Measurements from ENCODE around the gene NPAS3.

The NPAS3 gene

GRCh38 chr14:33781236-33781635, 842.6 kb downstream of the NPAS3 start:
- Histone ChIP-seq H4K20me1 (ENCODE audit: insufficient read depth) (no peaks in the 10 kb centered on the region), H3K4me2 (no peak overlapping the region), H3K9ac (no peak overlapping the region), H3K27ac (no peak overlapping the region), H3K4me3 (IDR thresholded peaks at IDR 0.05; ENCODE audit: insufficient read depth, low read depth, low read length) (no peak overlapping the region), H2AFZ (ENCODE audit: low read depth) (no peak overlapping the region), H3K4me1 (ENCODE audit: low read depth, poor library complexity, severe bottlenecking) (no peaks in the 10 kb centered on the region), H3K27me3 (ENCODE audit: insufficient read depth, low read depth) (no peaks in the 10 kb centered on the region), H3K79me2 (ENCODE audit: insufficient read depth, low read depth) (no peaks in the 10 kb centered on the region), H3K36me3 (ENCODE audit: insufficient read depth) (no peaks in the 10 kb centered on the region)
- TF ChIP-seq CTCF (conservative IDR thresholded peaks at IDR 0.05; ENCODE audit: low read depth, low read length) = no peak

GRCh38 chr14:33782923-33783322, 844.2 kb downstream of the NPAS3 start:
- Histone ChIP-seq H3K4me2 (no peak overlapping the region), H3K9ac (no peak overlapping the region), H3K36me3 (ENCODE audit: insufficient read depth) (no peaks in the 10 kb centered on the region), H3K79me2 (ENCODE audit: insufficient read depth, low read depth) (no peaks in the 10 kb centered on the region), H3K27me3 (ENCODE audit: insufficient read depth, low read depth) (no peaks in the 10 kb centered on the region), H2AFZ (ENCODE audit: low read depth) (no peak overlapping the region), H3K4me1 (ENCODE audit: low read depth, poor library complexity, severe bottlenecking) (no peaks in the 10 kb centered on the region), H3K27ac (no peak overlapping the region), H3K4me3 (IDR thresholded peaks at IDR 0.05; ENCODE audit: insufficient read depth, low read depth, low read length) (no peak overlapping the region), H4K20me1 (ENCODE audit: insufficient read depth) (no peaks in the 10 kb centered on the region)
- TF ChIP-seq CTCF (conservative IDR thresholded peaks at IDR 0.05; ENCODE audit: low read depth, low read length) = no peak

- Histone ChIP-seq H3K9ac (no peak overlapping the region), H3K36me3 (ENCODE audit: insufficient read depth) (no peaks in the 10 kb centered on the region), H3K4me1 (ENCODE audit: low read depth, poor library complexity, severe bottlenecking) (no peaks in the 10 kb centered on the region), H2AFZ (ENCODE audit: low read depth) (no peak overlapping the region), H3K4me3 (IDR thresholded peaks at IDR 0.05; ENCODE audit: insufficient read depth, low read depth, low read length) (no peak overlapping the region), H3K79me2 (ENCODE audit: insufficient read depth, low read depth) (no peaks in the 10 kb centered on the region), H4K20me1 (ENCODE audit: insufficient read depth) (no peaks in the 10 kb centered on the region), H3K27me3 (ENCODE audit: insufficient read depth, low read depth) (no peaks in the 10 kb centered on the region), H3K4me2 (no peak overlapping the region), H3K27ac (no peak overlapping the region)
- TF ChIP-seq CTCF (conservative IDR thresholded peaks at IDR 0.05; ENCODE audit: low read depth, low read length) = no peak
These were observed 847.6 kb downstream of the NPAS3 start for GRCh38 chr14:33786091-33786825.

GRCh38 chr14:33788161-33788560, 849.5 kb downstream of the NPAS3 start:
- no peak overlapping the region for H3K4me3 ChIP-seq (IDR thresholded peaks at IDR 0.05; ENCODE audit: insufficient read depth, low read depth, low read length)
- no peak overlapping the region for H3K27ac ChIP-seq
- no peaks in the 10 kb centered on the region for H3K79me2 ChIP-seq (ENCODE audit: insufficient read depth, low read depth)
- no peak overlapping the region for H2AFZ ChIP-seq (ENCODE audit: low read depth)
- TF ChIP-seq CTCF (conservative IDR thresholded peaks at IDR 0.05; ENCODE audit: low read depth, low read length) = no peak
- no peaks in the 10 kb centered on the region for H3K27me3 ChIP-seq (ENCODE audit: insufficient read depth, low read depth)
- no peak overlapping the region for H3K9ac ChIP-seq
- H3K4me1 ChIP-seq (ENCODE audit: low read depth, poor library complexity, severe bottlenecking) = peaks cover 4% of the 10 kb centered on the region
- H4K20me1 ChIP-seq (ENCODE audit: insufficient read depth) = no peaks in the 10 kb centered on the region
- no peaks in the 10 kb centered on the region for H3K36me3 ChIP-seq (ENCODE audit: insufficient read depth)
- no peak overlapping the region for H3K4me2 ChIP-seq
